ENCODE results near the gene RBM47.
"Not testable (repeated sequence)": the region's sequence is repeated elsewhere in the genome, so short reads cannot be mapped to it uniquely, and the experiment has no call there.

RBM47 gene

DNA sequence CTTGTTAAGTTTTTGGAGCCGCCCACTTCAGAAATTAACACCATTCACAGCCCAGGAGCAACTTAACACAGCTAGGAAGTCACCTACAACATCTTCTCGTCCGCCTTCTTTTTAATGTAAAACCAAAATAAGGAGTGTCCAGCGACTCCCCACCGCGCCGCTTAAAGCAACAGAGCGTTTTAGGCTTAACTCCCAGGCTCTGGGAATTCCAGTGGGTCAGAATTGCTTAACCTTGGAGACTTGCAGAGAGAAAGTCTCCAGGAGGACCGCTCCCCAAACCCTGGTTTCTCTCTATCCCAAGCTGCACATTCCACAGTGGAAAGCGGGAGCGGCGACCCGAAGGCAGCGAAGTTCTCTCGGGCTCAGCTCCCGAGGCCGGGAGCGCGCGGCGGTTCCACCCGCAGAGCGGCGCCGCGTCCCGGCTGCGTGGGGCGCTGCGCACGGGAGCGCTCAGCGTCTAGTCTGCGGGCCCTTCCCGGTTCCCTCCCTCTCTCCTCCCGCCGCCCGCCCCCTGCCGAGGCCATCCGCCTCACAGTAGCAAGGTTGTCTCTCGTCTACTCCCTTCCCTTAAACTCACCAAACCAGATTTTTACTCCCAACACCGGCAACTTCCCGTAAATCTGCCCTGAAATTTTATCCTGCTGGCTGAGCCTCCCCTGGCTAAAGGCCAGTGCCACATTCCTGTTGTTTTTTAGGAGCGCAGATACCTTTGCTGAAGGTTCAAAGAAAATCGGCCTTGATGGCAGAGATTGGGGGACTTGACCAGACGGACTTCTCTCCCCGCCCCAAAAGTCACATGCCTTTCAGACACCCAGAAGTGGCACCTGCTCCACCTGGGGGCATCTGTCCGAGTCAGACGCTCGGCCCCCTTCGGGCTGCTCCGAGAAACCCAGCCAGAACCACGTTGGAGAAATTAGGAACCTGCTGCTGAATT is at the start of gene RBM47:
RBM47 (minus strand) TSS at position 464 of the 934 bp plus-strand sequence. CDS start 190,971 bp downstream, outside the sequence.
- DNase-seq (ENCODE audit: low read depth in 3 of 3): peak; percentile 6 to 14 (median 12)

DNA sequence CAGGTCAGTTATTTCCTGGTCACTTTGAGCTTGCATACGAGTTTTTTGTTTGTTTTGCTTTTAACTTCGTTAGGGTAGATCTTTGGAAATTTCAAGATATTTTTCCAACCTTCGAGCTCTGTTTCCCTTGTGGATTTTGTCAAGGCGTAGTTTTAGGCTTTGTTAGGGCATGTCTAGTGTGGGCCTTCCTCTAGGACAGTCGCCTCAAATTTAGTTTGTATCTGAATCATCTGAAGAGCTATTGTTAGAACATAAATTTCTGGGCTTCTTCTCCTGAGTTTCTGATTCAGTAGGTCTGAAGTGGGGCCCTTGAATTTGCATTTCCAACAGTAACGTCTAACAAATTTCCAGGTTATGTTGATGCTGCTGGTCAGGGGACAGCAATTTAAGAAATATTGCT is 48.8 kb upstream of the RBM47 start:
- no peak for DNase-seq (ENCODE audit: low read depth in 3 of 3)

DNA sequence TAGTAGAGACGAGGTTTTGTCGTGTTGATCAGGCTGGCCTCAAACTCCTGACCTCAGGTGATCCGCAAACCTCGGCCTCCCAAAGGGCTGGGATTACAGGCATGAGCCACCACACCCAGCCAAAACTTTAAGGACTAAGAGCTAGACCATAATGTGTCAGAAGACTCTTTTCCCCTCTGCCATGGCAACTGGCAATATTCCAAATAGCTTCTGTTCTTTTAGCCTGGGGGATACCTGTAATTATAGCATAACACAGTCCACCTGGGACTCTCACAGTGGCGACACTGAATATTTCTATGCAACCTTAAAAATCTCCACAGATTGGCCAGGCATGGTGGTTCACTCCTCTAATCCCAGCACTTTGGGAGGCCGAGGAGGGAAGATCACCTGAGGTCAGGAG is 45.5 kb upstream of the RBM47 start:
- DNase-seq (ENCODE audit: low read depth in 3 of 3): no peak

DNA sequence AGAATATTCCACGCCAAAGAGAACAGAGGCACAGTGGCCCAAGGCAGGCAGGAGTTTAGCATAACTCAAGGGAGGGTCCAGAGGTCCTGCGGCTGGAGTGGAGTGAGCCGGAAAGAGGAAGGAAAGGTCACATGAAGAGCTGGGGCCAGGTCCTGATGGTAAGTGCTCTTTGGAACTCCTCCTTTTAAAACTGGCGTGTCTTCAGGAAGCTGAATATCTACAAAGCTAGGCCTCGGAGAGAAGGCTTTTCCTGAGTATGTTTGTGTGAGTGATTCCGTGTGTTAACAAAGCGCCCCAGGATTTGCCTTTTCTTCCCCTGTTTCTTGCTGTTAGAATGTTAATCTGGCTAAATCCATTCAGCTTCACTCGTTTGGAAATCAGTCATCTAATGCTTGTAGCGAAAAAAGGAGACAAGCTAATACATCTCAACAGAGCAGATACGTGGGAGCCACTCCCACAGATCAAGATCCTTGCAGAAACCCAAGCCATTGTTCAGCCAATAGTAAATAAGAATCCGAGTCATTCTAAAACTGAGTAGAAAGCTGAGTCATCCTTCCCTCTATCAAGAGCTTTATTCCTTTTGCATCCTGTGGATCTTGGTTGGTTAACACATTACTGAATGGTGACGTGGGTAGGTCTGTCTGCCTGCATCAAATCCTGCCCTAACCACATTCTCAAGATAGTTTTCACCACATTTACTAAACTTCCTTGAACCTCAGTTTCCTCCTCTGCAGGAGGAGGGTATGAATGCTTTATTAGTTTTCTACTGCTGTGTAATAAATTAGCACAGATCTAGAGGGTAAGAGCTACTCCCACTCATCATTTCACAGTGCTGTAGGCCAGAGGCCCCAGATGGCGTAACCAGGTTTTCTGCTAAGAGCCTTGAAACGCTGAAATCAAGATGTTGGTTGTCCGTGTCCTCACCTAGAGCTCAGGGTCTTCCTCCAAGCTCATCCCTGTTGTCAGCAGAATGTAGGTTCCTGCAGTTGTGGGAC is 43.2 kb upstream of the RBM47 start:
- no peak for DNase-seq (ENCODE audit: low read depth in 3 of 3)

DNA sequence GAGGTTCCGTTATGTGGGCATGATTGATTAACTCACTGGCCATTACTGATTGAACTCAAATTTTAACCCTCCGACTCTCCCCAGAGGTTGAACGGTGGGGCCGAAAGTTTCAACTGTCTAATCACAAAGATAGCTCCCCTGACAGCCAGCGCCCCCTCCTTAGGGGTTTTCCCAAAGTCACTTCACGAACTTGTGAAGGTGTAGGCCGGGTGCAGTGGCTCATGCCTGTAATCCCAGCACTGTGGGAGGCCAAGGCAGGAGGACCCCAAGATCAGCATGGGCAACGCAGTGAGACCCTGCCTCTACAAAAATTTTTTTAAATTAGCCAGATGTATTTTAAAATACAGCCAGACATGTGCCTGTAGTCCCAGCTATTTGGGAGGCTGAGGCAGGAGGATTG is 39.8 kb upstream of the RBM47 start:
- no peak for DNase-seq (ENCODE audit: low read depth in 3 of 3)

DNA sequence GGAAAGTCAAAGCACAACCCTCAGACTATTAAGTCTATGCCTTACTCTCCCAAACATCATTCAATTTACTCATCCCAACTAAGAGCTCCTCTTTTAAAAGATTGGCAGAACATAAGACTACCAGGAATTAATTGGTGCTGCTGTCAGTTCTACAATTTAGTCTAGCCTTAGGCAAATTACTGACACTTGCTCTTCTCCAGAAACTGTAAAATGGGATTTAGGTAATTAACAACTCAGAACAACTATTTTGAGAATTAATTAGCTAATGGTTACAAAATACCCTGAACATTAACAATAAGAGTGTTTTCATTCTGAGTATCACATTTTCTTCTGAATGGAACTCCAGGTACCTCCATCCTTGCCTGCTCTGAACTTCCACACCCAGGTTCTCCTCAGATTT is 36.2 kb upstream of the RBM47 start:
- no peak for DNase-seq (ENCODE audit: low read depth in 3 of 3)

DNA sequence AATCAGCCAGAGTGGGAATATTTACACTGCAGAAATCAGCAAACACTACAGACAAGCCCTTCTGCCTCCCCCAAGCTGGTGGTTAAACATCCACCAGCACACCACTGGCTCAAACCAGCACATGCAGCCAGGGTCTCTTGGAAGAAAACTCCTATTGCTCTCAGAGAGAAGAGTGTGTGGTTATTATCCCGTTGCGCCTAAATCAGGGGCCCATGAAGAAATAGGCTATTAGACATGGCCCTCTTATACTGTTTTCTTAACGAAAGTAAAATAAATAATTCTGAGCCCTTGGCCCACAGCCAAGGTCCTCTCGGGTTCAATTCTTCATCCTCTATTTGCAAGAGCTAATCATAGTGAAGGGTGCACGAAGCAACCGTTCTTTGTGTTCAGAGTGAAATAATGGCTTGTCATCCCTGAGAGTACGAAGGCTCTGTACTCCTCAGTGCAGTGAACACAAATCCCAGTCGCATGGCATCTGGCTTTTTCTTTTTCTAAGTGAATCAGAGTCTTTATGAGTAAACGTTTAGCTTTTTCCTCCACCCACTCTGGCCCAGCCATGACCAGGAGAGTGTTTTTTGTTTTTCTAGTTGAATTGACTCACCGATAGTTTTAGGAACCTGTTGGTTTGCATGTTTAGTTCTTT is 33.4 kb upstream of the RBM47 start:
- DNase-seq (ENCODE audit: low read depth in 3 of 3): no peak

DNA sequence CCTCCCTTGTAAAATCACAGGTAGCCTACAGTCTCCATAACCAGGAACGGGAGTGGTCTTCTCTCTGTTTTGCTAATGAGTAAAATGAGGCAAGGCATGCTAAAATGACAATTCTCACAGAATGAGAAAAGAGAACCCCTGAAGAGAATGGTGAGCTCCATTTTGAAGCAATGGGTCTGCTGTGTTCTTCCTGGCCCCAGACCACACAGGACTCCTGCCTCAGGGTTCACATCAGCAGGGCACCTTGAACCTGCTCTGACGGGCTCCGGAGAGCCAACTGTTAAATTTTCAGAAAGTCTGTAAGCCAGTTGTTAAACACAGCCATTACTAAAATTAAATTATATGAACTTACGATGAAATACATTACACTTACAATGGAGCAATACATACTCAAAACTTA is 32.1 kb upstream of the RBM47 start:
- no peak for DNase-seq (ENCODE audit: low read depth in 3 of 3)

DNA sequence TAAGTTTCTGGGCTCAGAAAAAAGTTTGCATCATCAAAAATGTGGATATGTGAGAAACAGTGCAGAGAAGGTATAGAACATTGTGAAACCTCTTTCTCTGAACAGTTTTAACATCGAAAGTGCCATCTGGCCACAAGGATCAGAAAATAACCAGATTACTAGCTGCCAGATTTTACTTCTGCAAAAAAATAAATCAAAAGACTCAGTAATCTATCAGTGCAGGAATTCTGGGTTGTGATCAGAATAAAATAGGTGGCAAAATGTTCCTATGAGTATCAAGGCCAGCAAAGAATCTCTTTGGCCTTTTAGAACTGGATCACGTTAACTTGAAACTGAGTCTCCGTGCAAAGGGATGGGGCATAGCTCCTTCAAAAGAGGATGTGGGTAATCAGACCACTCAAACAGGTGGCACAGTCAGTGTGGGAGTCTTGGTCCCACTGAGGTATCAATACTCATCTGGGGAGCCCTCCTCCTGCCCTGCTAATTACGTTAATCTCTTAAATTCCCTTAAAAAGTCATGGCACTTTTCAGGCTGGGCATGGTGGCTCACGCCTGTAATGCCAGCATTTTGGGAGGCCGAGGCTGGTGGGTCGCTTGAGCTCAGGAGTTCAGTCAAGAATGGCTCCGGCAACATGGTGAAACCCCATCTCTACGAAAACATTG is 26.7 kb upstream of the RBM47 start:
- no peak for DNase-seq (ENCODE audit: low read depth in 3 of 3)

DNA sequence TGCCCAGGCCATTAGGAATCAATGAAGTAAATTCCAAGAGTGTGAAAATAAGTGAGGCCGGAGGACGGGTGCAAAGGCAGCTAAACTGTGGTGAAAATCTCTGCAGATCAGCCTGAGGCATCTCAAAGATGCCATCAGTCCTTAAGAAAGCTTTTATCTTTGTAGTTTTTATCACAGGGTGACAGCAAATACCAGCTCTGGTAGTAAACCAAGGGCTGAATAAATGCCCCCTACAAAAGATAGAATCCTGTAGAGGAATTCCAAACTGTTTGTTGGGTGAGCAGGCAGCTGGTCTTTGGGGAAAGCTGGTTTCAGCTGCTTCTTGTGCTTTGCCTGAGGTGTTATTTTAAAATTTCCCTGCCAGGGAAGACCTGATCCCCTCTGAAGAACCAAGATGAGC is 21.6 kb upstream of the RBM47 start:
- no peak for DNase-seq (ENCODE audit: low read depth in 3 of 3)

DNA sequence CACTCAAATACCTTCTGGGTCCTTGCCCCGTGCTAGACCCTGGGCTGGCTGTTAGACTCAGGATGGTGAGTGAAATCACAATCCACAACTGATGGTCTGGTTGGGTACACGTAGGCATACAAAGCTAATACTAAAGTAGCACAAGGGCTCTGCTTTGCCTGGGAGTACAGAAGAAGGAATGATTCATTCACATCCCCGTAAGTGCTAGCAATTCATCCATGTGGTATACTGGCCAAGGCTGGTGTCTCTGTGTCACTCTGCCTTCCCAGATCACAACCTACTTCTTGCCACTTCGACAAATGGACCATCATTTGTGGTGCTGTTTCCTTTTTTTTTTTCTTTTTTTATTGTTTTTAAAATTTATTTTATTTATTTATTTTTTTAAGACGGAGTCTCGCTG is 19.7 kb upstream of the RBM47 start:
- no peak for DNase-seq (ENCODE audit: low read depth in 3 of 3)

DNA sequence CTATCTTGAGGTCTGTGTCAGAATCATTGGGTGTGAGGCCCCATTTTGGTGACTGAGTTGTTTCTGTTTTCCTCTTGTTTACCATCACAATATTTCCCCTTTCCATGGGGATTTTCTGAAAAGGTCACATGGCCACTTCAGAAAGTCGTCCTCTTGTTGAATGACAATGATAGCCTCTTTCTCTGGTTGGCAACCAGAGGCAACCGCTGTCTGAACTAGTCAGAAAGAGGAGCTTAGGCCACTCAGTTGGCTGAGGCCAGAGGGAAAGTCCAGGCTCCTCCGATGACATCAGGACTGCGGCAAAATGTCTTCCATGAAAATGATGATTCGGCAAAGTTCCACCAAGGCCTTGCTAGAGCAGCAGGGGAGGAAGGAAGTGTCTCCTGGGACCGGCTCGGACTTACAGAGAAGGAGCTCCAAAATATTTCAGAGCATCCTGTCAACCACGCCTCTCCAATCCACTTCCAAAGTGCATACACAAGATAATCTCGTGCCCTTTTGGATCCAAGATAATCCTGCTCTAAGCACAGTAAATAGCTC is 19.1 kb upstream of the RBM47 start:
- DNase-seq (ENCODE audit: low read depth in 3 of 3): no peak

DNA sequence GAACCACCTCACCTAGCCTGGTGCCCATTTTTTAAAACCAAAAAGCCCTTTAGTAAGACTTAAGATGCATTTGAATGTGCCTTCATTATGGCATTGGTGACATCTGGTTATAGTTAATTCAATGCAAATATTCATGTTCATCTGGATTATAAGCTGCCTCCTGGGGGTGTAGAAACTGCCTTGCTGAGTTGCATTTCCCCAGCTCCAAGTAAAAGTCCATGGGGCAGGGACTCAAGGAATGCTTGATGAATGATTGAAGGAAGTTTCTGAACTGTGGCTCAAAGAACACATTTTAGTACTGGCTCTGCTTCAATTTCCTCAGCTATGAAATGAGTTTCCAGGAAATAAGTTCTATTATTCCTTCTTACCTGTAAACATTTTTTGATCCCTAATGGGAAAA is 18.5 kb upstream of the RBM47 start:
- DNase-seq (ENCODE audit: low read depth in 3 of 3): no peak

DNA sequence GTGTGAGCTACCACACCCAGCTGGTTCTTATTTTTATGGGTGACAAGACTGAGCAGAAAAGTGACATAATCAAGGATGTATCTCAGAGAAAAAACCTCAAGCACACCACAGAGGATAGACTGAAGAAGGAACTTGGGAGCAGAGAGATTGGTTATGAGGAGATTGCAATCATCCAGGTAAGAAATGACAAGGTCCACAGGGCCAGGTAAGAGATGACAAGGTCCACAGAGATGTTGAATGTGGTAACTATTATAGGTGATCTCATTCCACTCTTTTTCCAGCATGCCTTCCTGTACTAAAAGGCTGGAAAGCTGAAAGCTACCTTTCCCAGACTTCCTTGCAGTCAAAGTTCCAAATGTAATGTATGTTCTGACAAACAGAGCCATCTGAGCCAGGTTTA is 15.9 kb upstream of the RBM47 start:
- DNase-seq (ENCODE audit: low read depth in 3 of 3): no peak

DNA sequence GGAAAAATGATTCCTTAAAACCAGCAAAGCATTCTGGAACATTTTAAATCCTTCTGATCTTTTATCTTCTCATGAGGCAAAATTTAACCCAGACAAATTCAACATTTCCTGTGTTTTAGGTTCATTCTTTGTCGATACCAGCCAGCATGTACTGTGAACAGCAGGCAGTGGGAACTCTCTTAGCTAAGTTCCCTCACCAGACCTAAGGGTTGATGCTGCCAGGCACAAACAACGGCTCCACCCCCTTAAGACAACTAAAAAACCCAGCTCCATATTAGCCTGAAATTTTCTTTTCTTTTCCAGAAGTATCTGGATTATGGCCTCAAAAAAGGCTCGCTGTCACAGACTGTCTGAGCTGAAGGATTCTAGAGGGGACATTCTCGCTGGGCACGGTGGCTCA is 2.4 kb upstream of the RBM47 start:
- no peak for DNase-seq (ENCODE audit: low read depth in 3 of 3)

DNA sequence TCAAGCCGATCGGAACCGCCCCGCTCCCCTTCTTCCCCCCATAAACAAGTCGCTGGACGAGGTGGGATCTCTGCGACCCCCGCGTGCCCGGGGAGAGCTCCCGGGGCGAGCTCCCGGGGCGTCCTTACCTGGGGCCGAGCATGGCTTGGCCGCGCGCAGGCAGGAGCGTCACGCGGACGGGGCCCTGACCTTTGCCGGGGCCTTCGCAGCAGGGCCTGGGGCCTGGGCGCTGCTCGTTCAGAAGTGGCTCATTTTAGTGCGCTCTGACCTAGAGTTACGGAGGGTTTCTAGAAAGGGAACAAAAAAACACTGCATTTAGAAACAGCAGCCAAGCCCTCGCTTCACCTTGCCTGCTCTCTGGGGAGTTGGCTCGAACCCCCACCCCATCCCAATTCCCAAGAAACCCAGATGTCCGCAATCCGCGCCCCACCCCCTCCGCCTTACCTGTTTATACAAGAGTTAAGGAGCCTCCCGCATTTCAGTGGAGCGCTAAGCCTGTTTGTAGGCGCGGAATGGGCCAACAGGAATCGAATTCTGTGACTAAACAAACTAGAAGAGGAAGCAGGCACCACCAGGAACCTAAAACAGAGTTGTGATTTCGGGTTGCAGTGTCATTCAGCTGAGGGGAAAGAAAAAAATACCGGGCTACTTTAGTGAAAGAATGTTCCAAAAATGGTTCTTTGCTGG is 814 bp upstream of the RBM47 start:
- no peak for DNase-seq (ENCODE audit: low read depth in 3 of 3)

DNA sequence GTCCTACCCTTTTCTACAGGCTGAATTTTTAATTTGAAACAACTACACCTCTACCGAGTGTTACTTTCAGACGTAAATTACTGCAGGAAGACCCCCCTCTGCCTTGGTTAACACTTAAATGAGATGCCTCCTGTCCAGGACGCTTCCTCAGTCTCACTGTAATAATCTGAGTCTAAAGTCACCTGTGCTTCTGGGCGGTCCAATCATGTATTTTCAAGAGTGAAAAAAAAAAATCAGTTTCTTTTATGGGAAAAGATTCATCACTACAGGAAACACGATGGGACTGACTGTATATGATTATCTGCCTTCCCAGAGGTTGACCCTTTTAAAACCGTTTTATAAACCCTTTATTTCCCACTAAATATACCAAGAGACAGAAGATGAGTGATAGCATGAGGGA is 776 bp downstream of the RBM47 start:
- no peak for DNase-seq (ENCODE audit: low read depth in 3 of 3)

DNA sequence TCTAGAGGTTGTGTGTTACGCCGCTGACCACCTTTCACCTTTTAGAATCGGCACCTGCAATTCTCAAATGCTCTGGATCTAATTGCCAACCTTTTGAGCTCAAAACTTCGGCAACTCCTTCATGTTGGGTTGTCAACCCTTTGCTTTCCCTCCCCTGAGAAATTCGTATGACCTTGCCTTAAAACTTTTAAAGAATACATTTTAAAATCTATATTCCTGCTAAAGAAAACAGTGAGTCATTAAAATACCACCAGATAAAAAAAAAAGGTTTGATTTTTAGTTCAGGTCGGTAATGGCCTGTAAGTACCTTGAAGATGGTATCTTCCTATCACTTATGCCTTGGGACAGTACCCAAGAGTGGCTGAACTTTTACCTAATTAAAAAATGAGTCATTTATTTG is 1.3 kb downstream of the RBM47 start:
- not testable (repeated sequence) for DNase-seq (ENCODE audit: low read depth in 3 of 3)

DNA sequence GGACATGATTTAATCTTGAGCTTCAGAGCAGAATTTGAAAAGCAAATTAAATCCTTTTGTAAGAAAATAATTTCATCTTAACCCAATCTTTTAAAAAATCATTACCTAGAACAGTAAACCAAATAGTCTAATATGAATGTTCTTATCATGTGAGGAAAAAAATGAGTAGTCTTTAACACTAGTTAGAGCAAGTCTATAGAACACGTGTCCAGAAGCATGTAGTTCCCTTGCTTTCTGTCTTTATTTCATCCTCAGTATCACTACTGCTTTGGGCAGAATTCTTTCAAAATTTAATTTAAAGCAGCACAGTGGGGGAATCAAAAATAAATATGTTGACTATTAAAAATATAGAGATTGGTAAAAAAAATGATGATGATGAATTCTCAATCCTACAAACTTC is 2.1 kb downstream of the RBM47 start:
- DNase-seq (ENCODE audit: low read depth in 3 of 3): no peak

DNA sequence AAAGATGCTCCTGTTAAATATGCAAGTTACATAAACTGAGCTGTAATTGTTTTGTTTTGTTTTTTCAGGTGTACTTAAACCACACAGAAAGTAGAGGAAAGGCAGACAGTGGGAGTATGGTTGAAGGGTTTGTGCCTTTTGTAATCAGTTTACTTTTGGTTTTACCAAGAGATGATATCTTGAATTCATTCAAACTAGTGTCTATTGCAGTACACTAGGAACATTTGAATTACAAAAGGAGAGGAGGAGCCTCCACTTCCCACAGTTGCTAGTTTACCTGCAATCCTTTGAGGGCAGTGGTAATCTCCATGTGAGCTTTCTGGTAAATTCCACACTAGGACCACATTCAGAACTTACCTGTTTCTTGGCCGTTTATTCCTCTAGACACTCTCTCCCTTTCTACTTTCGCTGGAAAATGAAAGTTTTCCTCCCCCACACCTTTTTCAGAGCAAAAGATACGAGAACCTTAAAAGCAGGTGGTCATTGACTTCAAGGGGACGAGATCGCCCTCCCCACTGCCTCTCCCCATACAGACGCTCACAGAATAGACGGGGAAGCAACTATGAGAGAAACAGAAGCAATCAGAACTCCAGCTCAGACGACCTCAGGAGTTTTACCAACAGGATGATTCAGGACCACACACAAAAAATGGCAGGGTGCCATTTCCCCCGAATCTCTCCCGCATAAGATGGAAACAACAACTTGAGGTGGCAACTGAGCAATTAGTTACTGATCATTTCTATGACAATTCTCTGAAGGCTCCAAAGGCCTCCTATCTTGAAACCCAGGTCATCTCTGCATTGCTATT is 3.3 kb downstream of the RBM47 start:
- no peak for DNase-seq (ENCODE audit: low read depth in 3 of 3)

Measured in stimulated activated CD4-positive, alpha-beta T cell treated with anti-CD3 and anti-CD28 coated beads, TNF-alpha, amount 100 ng/mL, for 4 hours (primary cell).